ENCODE data around the gene PARD3B.

Gene PARD3B

DNA sequence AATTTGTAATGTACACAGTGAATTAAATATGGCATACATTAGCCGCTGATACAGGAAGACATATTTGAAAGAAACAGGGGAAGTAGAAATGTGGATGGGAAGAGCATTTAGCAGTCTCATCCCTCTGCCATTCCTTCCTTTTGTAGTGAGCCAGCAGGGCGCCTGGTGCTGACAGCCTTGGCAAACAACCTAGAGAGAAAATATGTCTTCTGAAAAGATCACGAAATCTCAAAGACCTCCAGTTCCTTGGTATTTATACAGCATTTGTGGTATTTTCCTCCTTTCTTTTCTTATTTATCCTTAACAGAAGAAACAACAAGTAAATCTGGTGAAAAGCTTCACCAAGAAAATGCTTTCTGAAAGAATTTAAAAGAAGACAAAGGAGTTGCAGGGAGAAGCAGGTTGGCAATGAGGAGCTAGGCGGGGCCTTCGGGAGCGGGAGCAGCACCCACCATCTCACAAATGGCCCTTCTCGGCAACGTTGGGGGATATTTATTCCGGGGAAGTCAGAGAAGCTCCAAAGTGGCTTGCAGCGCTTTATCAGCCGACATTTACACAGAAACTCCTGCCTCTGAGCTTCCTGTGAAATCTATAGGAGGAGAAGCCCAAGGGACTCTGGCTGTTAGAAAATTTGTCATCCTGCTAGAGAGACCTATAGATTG lies 731.0 kb downstream of the PARD3B start:
- POLR2A ChIA-PET = no interaction called here
- H3K4me3 ChIP-seq (ENCODE audit: control insufficient read depth in 1 of 7, extremely low read depth in 1 of 7, insufficient read depth in 4 of 7, low read depth in 2 of 7, low read length in 6 of 7) = no peak overlapping the region
- H3K27ac ChIP-seq (ENCODE audit: insufficient read depth in 1 of 2, low read depth in 1 of 2, low read length in 2 of 2, poor library complexity in 1 of 2, severe bottlenecking in 2 of 2) = no peak overlapping the region
- WGBS (ENCODE audit: insufficient coverage) = 100% methylated on average over 3 of the region's 11 CpGs
- H3K36me3 ChIP-seq (ENCODE audit: control insufficient read depth in 4 of 4, insufficient read depth in 4 of 4, low read length in 3 of 4) = no peaks in the 10 kb centered on the region
- H3K9me3 ChIP-seq (ENCODE audit: control extremely low read depth in 1 of 5, control insufficient read depth in 4 of 5, insufficient read depth in 2 of 5, low read depth in 1 of 5, low read length in 4 of 5) = no peaks in the 10 kb centered on the region
- CTCF ChIA-PET = no interaction called here
- DNase-seq = no peak
- H3K4me1 ChIP-seq (ENCODE audit: control extremely low read depth in 1 of 4, control insufficient read depth in 4 of 4, insufficient read depth in 4 of 4, low read length in 3 of 4) = no peaks in the 10 kb centered on the region
- no peaks in the 10 kb centered on the region for H3K27me3 ChIP-seq (replicated peaks in 2 of 5; ENCODE audit: control insufficient read depth in 4 of 5, insufficient read depth in 5 of 5, low read length in 4 of 5)

- Histone ChIP-seq H3K4me1 (ENCODE audit: control extremely low read depth in 1 of 4, control insufficient read depth in 4 of 4, insufficient read depth in 4 of 4, low read length in 3 of 4) (no peaks in the 10 kb centered on the region), H3K27me3 (replicated peaks in 2 of 5; ENCODE audit: control insufficient read depth in 4 of 5, insufficient read depth in 5 of 5, low read length in 4 of 5) (no peaks in the 10 kb centered on the region), H3K36me3 (ENCODE audit: control insufficient read depth in 4 of 4, insufficient read depth in 4 of 4, low read length in 3 of 4) (no peaks in the 10 kb centered on the region), H3K27ac (ENCODE audit: insufficient read depth in 1 of 2, low read depth in 1 of 2, low read length in 2 of 2, poor library complexity in 1 of 2, severe bottlenecking in 2 of 2) (no peak overlapping the region), H3K4me3 (ENCODE audit: control insufficient read depth in 1 of 7, extremely low read depth in 1 of 7, insufficient read depth in 4 of 7, low read depth in 2 of 7, low read length in 6 of 7) (no peak overlapping the region), H3K9me3 (ENCODE audit: control extremely low read depth in 1 of 5, control insufficient read depth in 4 of 5, insufficient read depth in 2 of 5, low read depth in 1 of 5, low read length in 4 of 5) (no peaks in the 10 kb centered on the region)
- WGBS (ENCODE audit: insufficient coverage) = 100% methylated on average over 2 of the region's 5 CpGs
- no peak for DNase-seq
- POLR2A ChIA-PET = no interaction called here
- CTCF ChIA-PET = no interaction called here
Measured at GRCh38 chr2:205280596-205281236, 735.4 kb downstream of the PARD3B start.

DNA sequence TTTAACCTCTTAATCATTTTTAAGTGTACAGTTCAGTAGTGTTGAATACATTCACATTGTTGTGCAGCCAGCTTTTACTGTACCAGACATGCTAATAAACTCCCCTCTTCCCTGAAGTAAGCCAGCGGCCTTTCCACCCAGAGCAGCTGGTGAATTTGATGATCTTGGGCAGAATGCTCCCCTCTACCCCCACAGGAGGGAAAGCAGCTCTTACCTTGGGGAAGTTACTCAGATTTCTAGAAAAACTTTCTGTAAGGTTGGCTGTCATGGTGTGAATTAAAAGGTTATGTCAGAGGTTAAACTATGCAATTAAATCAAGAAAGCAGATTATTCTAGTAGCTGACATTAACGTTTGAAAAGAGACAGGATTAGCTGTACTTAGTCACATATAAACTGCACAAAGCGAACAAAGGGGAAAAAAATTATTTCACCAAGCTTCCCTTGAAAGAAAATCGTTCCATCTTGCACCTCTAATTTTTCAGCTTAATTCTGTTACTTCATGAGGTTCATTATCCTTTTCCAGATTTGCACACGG lies 738.5 kb downstream of the PARD3B start:
- no peak overlapping the region for H3K4me3 ChIP-seq (ENCODE audit: control insufficient read depth in 1 of 7, extremely low read depth in 1 of 7, insufficient read depth in 4 of 7, low read depth in 2 of 7, low read length in 6 of 7)
- 93% methylated on average over 3 of the region's 5 CpGs for WGBS (ENCODE audit: insufficient coverage)
- no peaks in the 10 kb centered on the region for H3K4me1 ChIP-seq (ENCODE audit: control extremely low read depth in 1 of 4, control insufficient read depth in 4 of 4, insufficient read depth in 4 of 4, low read length in 3 of 4)
- no peaks in the 10 kb centered on the region for H3K36me3 ChIP-seq (ENCODE audit: control insufficient read depth in 4 of 4, insufficient read depth in 4 of 4, low read length in 3 of 4)
- no peaks in the 10 kb centered on the region for H3K9me3 ChIP-seq (ENCODE audit: control extremely low read depth in 1 of 5, control insufficient read depth in 4 of 5, insufficient read depth in 2 of 5, low read depth in 1 of 5, low read length in 4 of 5)
- POLR2A ChIA-PET = no interaction called here
- CTCF ChIA-PET = interaction anchor here (1.5 kb wide), 1 partner anchor 26 kb away, joined by 4 read pairs; no protein-coding TSS in a partner anchor
- no peak for DNase-seq
- no peaks in the 10 kb centered on the region for H3K27me3 ChIP-seq (replicated peaks in 2 of 5; ENCODE audit: control insufficient read depth in 4 of 5, insufficient read depth in 5 of 5, low read length in 4 of 5)
- no peak overlapping the region for H3K27ac ChIP-seq (ENCODE audit: insufficient read depth in 1 of 2, low read depth in 1 of 2, low read length in 2 of 2, poor library complexity in 1 of 2, severe bottlenecking in 2 of 2)

- Histone ChIP-seq H3K9me3 (ENCODE audit: control extremely low read depth in 1 of 5, control insufficient read depth in 4 of 5, insufficient read depth in 2 of 5, low read depth in 1 of 5, low read length in 4 of 5) (no peaks in the 10 kb centered on the region), H3K4me1 (ENCODE audit: control extremely low read depth in 1 of 4, control insufficient read depth in 4 of 4, insufficient read depth in 4 of 4, low read length in 3 of 4) (no peaks in the 10 kb centered on the region), H3K36me3 (ENCODE audit: control insufficient read depth in 4 of 4, insufficient read depth in 4 of 4, low read length in 3 of 4) (no peaks in the 10 kb centered on the region), H3K27ac (ENCODE audit: insufficient read depth in 1 of 2, low read depth in 1 of 2, low read length in 2 of 2, poor library complexity in 1 of 2, severe bottlenecking in 2 of 2) (no peak overlapping the region), H3K4me3 (ENCODE audit: control insufficient read depth in 1 of 7, extremely low read depth in 1 of 7, insufficient read depth in 4 of 7, low read depth in 2 of 7, low read length in 6 of 7) (no peak overlapping the region), H3K27me3 (replicated peaks in 2 of 5; ENCODE audit: control insufficient read depth in 4 of 5, insufficient read depth in 5 of 5, low read length in 4 of 5) (no peaks in the 10 kb centered on the region)
- CTCF ChIA-PET = interaction anchor here (0.6 to 1.5 kb wide), 2 partner anchors 26 to 773 kb away, joined by 4 read pairs; no protein-coding TSS in a partner anchor
- no peak for DNase-seq
- WGBS (ENCODE audit: insufficient coverage) = no CpG with 5 or more reads among the region's 1 CpG
- POLR2A ChIA-PET = no interaction called here
Measured at GRCh38 chr2:205284334-205284733, 739.1 kb downstream of the PARD3B start.

- 100% methylated on average over 3 of the region's 4 CpGs for WGBS (ENCODE audit: insufficient coverage)
- no peak for DNase-seq
- H3K4me1 ChIP-seq (ENCODE audit: control extremely low read depth in 1 of 4, control insufficient read depth in 4 of 4, insufficient read depth in 4 of 4, low read length in 3 of 4) = no peaks in the 10 kb centered on the region
- no peak overlapping the region for H3K4me3 ChIP-seq (ENCODE audit: control insufficient read depth in 1 of 7, extremely low read depth in 1 of 7, insufficient read depth in 4 of 7, low read depth in 2 of 7, low read length in 6 of 7)
- H3K9me3 ChIP-seq (ENCODE audit: control extremely low read depth in 1 of 5, control insufficient read depth in 4 of 5, insufficient read depth in 2 of 5, low read depth in 1 of 5, low read length in 4 of 5) = peaks cover 0 to 3% (median 0%) of the 10 kb centered on the region in 5 experiments
- no peak overlapping the region for H3K27ac ChIP-seq (ENCODE audit: insufficient read depth in 1 of 2, low read depth in 1 of 2, low read length in 2 of 2, poor library complexity in 1 of 2, severe bottlenecking in 2 of 2)
- ChIA-PET POLR2A (no interaction called here), CTCF (no interaction called here)
- no peaks in the 10 kb centered on the region for H3K36me3 ChIP-seq (ENCODE audit: control insufficient read depth in 4 of 4, insufficient read depth in 4 of 4, low read length in 3 of 4)
- H3K27me3 ChIP-seq (replicated peaks in 2 of 5; ENCODE audit: control insufficient read depth in 4 of 5, insufficient read depth in 5 of 5, low read length in 4 of 5) = no peaks in the 10 kb centered on the region
Measured at GRCh38 chr2:205287316-205287715, 742.0 kb downstream of the PARD3B start.

- DNase-seq = no peak
- POLR2A ChIA-PET = no interaction called here
- no peak overlapping the region for H3K27ac ChIP-seq (ENCODE audit: insufficient read depth in 1 of 2, low read depth in 1 of 2, low read length in 2 of 2, poor library complexity in 1 of 2, severe bottlenecking in 2 of 2)
- WGBS (ENCODE audit: insufficient coverage) = 93% methylated on average over 2 of the region's 3 CpGs
- peaks cover 0 to 3% (median 0%) of the 10 kb centered on the region in 4 experiments for H3K4me1 ChIP-seq (ENCODE audit: control extremely low read depth in 1 of 4, control insufficient read depth in 4 of 4, insufficient read depth in 4 of 4, low read length in 3 of 4)
- H3K4me3 ChIP-seq (ENCODE audit: control insufficient read depth in 1 of 7, extremely low read depth in 1 of 7, insufficient read depth in 4 of 7, low read depth in 2 of 7, low read length in 6 of 7) = no peak overlapping the region
- H3K36me3 ChIP-seq (ENCODE audit: control insufficient read depth in 4 of 4, insufficient read depth in 4 of 4, low read length in 3 of 4) = no peaks in the 10 kb centered on the region
- H3K9me3 ChIP-seq (ENCODE audit: control extremely low read depth in 1 of 5, control insufficient read depth in 4 of 5, insufficient read depth in 2 of 5, low read depth in 1 of 5, low read length in 4 of 5) = peaks cover 0 to 3% (median 0%) of the 10 kb centered on the region in 5 experiments
- CTCF ChIA-PET = no interaction called here
- H3K27me3 ChIP-seq (replicated peaks in 2 of 5; ENCODE audit: control insufficient read depth in 4 of 5, insufficient read depth in 5 of 5, low read length in 4 of 5) = no peaks in the 10 kb centered on the region
Measured at GRCh38 chr2:205288686-205289085, 743.4 kb downstream of the PARD3B start.

DNA sequence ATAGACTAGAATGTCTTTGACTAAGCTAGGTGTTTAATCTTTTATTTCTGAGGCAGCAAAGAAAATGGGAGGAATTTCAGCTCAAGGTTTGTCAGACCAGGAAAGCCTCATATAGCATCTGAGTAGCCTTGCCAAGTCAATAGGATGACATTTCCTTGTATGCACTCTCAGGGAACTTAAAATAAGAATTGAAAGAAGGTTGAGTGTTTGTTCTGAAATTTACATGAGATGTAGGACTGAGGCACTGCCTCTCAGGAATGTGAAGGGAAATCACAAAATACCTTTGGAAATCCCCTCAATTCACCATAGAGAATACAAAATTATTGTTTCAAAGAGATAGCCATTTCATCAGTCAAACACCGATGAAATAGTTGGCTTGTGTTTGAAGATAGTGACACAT lies 745.0 kb downstream of the PARD3B start:
- no CpG with 5 or more reads among the region's 1 CpG for WGBS (ENCODE audit: insufficient coverage)
- Histone ChIP-seq H3K4me3 (ENCODE audit: control insufficient read depth in 1 of 7, extremely low read depth in 1 of 7, insufficient read depth in 4 of 7, low read depth in 2 of 7, low read length in 6 of 7) (no peak overlapping the region), H3K9me3 (ENCODE audit: control extremely low read depth in 1 of 5, control insufficient read depth in 4 of 5, insufficient read depth in 2 of 5, low read depth in 1 of 5, low read length in 4 of 5) (peaks cover 0 to 3% (median 0%) of the 10 kb centered on the region in 5 experiments), H3K4me1 (ENCODE audit: control extremely low read depth in 1 of 4, control insufficient read depth in 4 of 4, insufficient read depth in 4 of 4, low read length in 3 of 4) (peaks cover 0 to 3% (median 0%) of the 10 kb centered on the region in 4 experiments), H3K27ac (ENCODE audit: insufficient read depth in 1 of 2, low read depth in 1 of 2, low read length in 2 of 2, poor library complexity in 1 of 2, severe bottlenecking in 2 of 2) (no peak overlapping the region), H3K36me3 (ENCODE audit: control insufficient read depth in 4 of 4, insufficient read depth in 4 of 4, low read length in 3 of 4) (no peaks in the 10 kb centered on the region), H3K27me3 (replicated peaks in 2 of 5; ENCODE audit: control insufficient read depth in 4 of 5, insufficient read depth in 5 of 5, low read length in 4 of 5) (no peaks in the 10 kb centered on the region)
- POLR2A ChIA-PET = no interaction called here
- CTCF ChIA-PET = no interaction called here
- no peak for DNase-seq
